ENCODE results near the gene PTPRN2.

PTPRN2 gene

DNA sequence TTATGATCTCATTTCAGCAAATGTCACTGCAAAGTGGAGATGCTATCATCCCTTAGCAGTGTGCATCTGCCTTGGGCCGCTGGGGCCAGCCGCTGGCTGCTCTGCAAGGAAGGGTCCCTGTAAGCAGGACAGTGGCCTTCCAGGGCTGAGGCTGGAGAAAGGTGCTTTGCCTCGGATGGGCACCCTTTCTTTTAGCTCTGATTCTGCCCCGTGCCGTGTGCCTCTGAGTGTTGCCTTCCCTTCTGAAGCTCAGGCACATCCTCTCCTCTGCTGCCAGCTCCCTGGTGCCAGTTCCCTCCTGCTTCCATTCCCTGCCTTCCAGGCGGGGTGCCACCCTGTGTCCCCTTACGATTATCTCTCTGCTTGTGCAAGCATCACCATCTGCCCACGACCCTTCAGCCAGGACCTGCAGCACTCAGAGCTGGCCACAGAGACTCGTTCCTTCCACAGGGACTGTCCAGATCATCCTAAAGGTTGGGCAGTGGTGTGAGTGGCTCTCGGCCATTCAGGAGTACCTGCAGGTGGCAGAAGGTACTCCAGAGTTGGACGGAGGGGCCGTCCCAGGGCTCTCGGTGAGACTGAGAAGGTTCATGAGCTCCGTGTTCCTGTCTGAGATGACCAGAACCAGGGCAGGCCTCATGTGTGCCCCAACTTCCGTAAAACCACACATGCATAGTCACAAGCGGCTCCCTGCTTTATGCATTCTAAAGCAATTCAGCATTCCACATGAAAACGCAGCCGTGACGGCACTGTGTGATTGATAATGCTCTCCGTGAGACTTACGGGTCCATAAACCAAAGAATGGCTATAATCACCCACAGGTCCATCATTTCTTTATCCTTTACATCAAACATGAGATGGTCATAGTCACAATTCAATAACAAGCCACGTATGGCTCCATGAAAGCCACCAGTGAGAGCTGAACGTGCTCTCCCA lies 879.4 kb downstream of the PTPRN2 start:
- no peak overlapping the region for H2AK5ac ChIP-seq (ENCODE audit: low read length)
- no peaks in the 10 kb centered on the region for H3K79me2 ChIP-seq (ENCODE audit: control insufficient read depth, insufficient read depth, low read length)
- H3K4me2 ChIP-seq (ENCODE audit: low read length) = no peak overlapping the region
- no peak overlapping the region for H2BK120ac ChIP-seq (ENCODE audit: low read depth, low read length)
- no peak overlapping the region for H2BK5ac ChIP-seq (ENCODE audit: low read length)
- no peak overlapping the region for H2BK15ac ChIP-seq (replicated peaks; ENCODE audit: low read depth)
- H3K4me1 ChIP-seq (ENCODE audit: control insufficient read depth, low read depth, low read length) = no peaks in the 10 kb centered on the region
- H4K8ac ChIP-seq (ENCODE audit: low read depth, low read length) = no peak overlapping the region
- H3K79me1 ChIP-seq (ENCODE audit: low read length) = no peaks in the 10 kb centered on the region
- H3K4me3 ChIP-seq (ENCODE audit: low read length) = no peak overlapping the region
- no peak overlapping the region for H3K27ac ChIP-seq (ENCODE audit: low read depth, low read length)
- WGBS (ENCODE audit: extremely low coverage, insufficient coverage, low lambda C conversion rate) = no CpG with 5 or more reads among the region's 23 CpGs
- no peak overlapping the region for H3K9ac ChIP-seq (ENCODE audit: low read length)
- H3K56ac ChIP-seq (ENCODE audit: low read length) = no peak overlapping the region
- no peak overlapping the region for H3K4ac ChIP-seq (ENCODE audit: low read depth, low read length)
- H3K18ac ChIP-seq (ENCODE audit: low read length) = no peak overlapping the region
- H3K36me3 ChIP-seq (ENCODE audit: control insufficient read depth, insufficient read depth, low read length) = no peaks in the 10 kb centered on the region
- no peak overlapping the region for H4K5ac ChIP-seq (ENCODE audit: low read length)
- H3K23ac ChIP-seq (ENCODE audit: low read length) = no peak overlapping the region
- H3K27me3 ChIP-seq (ENCODE audit: insufficient read depth, low read length, poor library complexity) = no peaks in the 10 kb centered on the region
- no peak for DNase-seq

DNA sequence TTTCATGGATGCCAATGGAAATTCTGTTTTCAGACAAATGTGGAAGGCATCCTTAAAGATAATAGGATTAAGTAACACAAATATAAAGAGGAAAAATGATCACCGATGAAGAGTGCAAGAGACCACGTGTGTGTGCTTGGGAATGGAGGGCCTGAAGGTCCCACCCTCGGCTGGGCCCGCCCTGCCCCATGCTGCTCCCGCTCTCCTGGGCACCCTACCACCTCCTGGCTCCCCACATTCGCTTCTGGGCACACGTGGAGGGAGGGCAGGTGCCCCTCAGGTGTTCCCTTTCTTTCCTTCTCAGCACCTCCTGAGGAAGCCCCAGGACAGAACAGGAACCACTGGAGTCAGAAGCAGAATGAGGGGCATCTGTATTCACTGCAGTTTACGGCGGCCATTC lies 883.3 kb downstream of the PTPRN2 start:
- no peak overlapping the region for H3K9ac ChIP-seq (ENCODE audit: low read length)
- H3K4me3 ChIP-seq (ENCODE audit: low read length) = no peak overlapping the region
- H3K27ac ChIP-seq (ENCODE audit: low read depth, low read length) = no peak overlapping the region
- H2BK120ac ChIP-seq (ENCODE audit: low read depth, low read length) = no peak overlapping the region
- H2BK5ac ChIP-seq (ENCODE audit: low read length) = no peak overlapping the region
- H3K4ac ChIP-seq (ENCODE audit: low read depth, low read length) = no peak overlapping the region
- WGBS (ENCODE audit: extremely low coverage, insufficient coverage, low lambda C conversion rate) = no CpG with 5 or more reads among the region's 9 CpGs
- H3K56ac ChIP-seq (ENCODE audit: low read length) = no peak overlapping the region
- H3K23ac ChIP-seq (ENCODE audit: low read length) = no peak overlapping the region
- no peak overlapping the region for H4K5ac ChIP-seq (ENCODE audit: low read length)
- no peak overlapping the region for H3K4me2 ChIP-seq (ENCODE audit: low read length)
- H3K18ac ChIP-seq (ENCODE audit: low read length) = no peak overlapping the region
- H2BK15ac ChIP-seq (replicated peaks; ENCODE audit: low read depth) = no peak overlapping the region
- H3K79me2 ChIP-seq (ENCODE audit: control insufficient read depth, insufficient read depth, low read length) = no peaks in the 10 kb centered on the region
- no peaks in the 10 kb centered on the region for H3K79me1 ChIP-seq (ENCODE audit: low read length)
- DNase-seq = no peak
- no peak overlapping the region for H2AK5ac ChIP-seq (ENCODE audit: low read length)
- H3K4me1 ChIP-seq (ENCODE audit: control insufficient read depth, low read depth, low read length) = no peaks in the 10 kb centered on the region
- no peak overlapping the region for H4K8ac ChIP-seq (ENCODE audit: low read depth, low read length)
- H3K27me3 ChIP-seq (ENCODE audit: insufficient read depth, low read length, poor library complexity) = no peaks in the 10 kb centered on the region
- no peaks in the 10 kb centered on the region for H3K36me3 ChIP-seq (ENCODE audit: control insufficient read depth, insufficient read depth, low read length)

DNA sequence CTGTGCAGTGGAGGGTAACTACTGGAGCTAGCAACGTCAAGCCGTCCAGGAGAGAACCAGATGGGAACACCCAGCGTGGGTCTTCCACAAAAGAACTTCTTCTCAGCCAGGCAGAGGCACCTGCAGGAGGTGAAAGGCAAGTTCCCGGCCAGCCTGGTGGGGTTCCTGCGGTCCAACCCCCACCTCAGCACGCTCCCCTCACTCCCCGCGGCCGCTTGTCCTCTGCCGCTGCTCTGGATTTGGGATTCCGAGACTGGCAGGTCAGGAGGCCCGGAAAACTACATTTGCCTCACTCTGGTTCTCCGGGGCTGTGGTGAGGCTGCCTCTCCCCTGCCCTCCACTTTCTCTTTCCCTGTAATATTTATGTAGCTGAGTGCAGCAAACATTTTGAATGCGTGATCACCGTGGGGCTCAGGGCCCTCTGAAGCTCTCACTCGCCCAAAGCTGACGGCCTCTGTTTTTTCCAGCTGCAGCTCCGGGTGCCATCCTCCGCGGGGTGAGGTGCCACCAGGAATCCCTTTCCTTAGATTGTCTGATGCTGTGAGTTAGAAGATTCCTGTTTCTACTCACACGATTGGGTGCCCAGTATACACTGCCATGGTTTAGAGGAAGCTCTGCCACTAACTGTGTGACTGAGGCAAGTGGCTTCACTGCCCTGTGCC lies 884.0 kb downstream of the PTPRN2 start:
- Histone ChIP-seq H3K4me1 (ENCODE audit: control insufficient read depth, low read depth, low read length) (no peaks in the 10 kb centered on the region), H3K4me2 (ENCODE audit: low read length) (no peak overlapping the region), H2BK5ac (ENCODE audit: low read length) (no peak overlapping the region), H3K27ac (ENCODE audit: low read depth, low read length) (no peak overlapping the region), H4K8ac (ENCODE audit: low read depth, low read length) (no peak overlapping the region), H3K56ac (ENCODE audit: low read length) (no peak overlapping the region), H3K4ac (ENCODE audit: low read depth, low read length) (no peak overlapping the region), H3K36me3 (ENCODE audit: control insufficient read depth, insufficient read depth, low read length) (no peaks in the 10 kb centered on the region), H2BK120ac (ENCODE audit: low read depth, low read length) (no peak overlapping the region), H4K5ac (ENCODE audit: low read length) (no peak overlapping the region), H2BK15ac (replicated peaks; ENCODE audit: low read depth) (no peak overlapping the region), H3K79me2 (ENCODE audit: control insufficient read depth, insufficient read depth, low read length) (no peaks in the 10 kb centered on the region), H3K79me1 (ENCODE audit: low read length) (no peaks in the 10 kb centered on the region), H3K18ac (ENCODE audit: low read length) (no peak overlapping the region), H3K23ac (ENCODE audit: low read length) (no peak overlapping the region), H3K9ac (ENCODE audit: low read length) (no peak overlapping the region), H2AK5ac (ENCODE audit: low read length) (no peak overlapping the region), H3K27me3 (ENCODE audit: insufficient read depth, low read length, poor library complexity) (no peaks in the 10 kb centered on the region), H3K4me3 (ENCODE audit: low read length) (no peak overlapping the region)
- WGBS (ENCODE audit: extremely low coverage, insufficient coverage, low lambda C conversion rate) = no CpG with 5 or more reads among the region's 21 CpGs
- no peak for DNase-seq

DNA sequence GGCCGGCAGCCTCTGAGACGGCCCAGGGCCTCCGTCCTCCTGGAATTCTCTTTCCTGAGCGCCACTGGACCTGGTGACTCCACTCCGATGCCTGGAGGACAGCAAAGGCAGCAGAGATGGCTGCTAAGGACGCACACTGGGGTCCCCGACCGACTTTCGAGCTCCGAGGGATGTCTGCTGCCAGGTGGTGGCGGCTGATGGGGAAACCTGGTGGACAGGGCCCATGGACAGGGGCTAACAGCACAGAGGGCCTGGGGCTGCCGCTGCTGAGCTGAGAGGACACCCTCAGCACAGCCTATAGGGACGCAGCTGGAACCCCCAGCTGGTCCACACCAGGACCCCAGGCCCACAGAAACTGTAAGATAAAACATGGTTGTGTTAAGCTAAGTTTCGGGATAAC lies 884.5 kb downstream of the PTPRN2 start:
- Histone ChIP-seq H3K18ac (ENCODE audit: low read length) (no peak overlapping the region), H2BK120ac (ENCODE audit: low read depth, low read length) (no peak overlapping the region), H3K4me3 (ENCODE audit: low read length) (no peak overlapping the region), H3K27ac (ENCODE audit: low read depth, low read length) (no peak overlapping the region), H4K8ac (ENCODE audit: low read depth, low read length) (no peak overlapping the region), H3K9ac (ENCODE audit: low read length) (no peak overlapping the region), H3K4me1 (ENCODE audit: control insufficient read depth, low read depth, low read length) (no peaks in the 10 kb centered on the region), H3K79me1 (ENCODE audit: low read length) (no peaks in the 10 kb centered on the region), H2AK5ac (ENCODE audit: low read length) (no peak overlapping the region), H3K27me3 (ENCODE audit: insufficient read depth, low read length, poor library complexity) (no peaks in the 10 kb centered on the region), H3K36me3 (ENCODE audit: control insufficient read depth, insufficient read depth, low read length) (no peaks in the 10 kb centered on the region), H3K56ac (ENCODE audit: low read length) (no peak overlapping the region), H2BK15ac (replicated peaks; ENCODE audit: low read depth) (no peak overlapping the region), H3K4ac (ENCODE audit: low read depth, low read length) (no peak overlapping the region), H4K5ac (ENCODE audit: low read length) (no peak overlapping the region), H2BK5ac (ENCODE audit: low read length) (no peak overlapping the region), H3K4me2 (ENCODE audit: low read length) (no peak overlapping the region), H3K23ac (ENCODE audit: low read length) (no peak overlapping the region), H3K79me2 (ENCODE audit: control insufficient read depth, insufficient read depth, low read length) (no peaks in the 10 kb centered on the region)
- no CpG with 5 or more reads among the region's 14 CpGs for WGBS (ENCODE audit: extremely low coverage, insufficient coverage, low lambda C conversion rate)
- no peak for DNase-seq

DNA sequence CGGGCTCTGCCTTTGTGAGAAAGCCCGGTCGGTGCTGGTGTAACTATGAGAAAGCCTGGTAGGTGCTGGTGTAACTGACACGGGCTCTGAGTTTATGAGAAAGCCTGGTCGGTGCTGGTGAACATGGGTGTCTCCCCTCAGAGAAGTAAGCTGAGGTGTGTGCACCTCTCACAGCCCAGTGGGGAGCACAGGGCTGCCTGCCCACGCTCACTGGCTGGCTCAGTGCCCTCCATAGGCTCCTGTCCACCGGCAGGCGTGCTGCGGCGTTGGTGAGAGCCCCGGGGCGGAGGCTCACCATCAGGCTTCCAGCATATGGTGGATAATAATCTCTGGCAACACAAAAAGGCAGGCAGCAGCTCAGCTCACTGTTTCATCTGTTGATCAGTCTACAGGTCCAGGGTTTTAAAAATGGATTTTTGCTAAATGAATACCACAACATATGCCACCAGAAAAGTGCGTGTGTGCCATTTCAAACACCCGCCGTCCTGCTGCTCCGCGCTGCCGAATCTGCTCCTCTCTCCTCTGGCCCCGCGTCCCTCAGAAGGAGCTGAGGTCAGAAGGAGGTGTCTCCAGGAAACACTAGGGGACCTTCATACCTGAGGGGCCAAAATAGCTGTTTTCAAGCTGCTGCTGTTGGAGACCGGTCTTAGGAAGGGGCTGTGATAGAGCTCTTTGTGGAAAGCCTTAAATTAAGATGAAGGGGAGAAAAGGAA lies 885.2 kb downstream of the PTPRN2 start:
- H3K79me2 ChIP-seq (ENCODE audit: control insufficient read depth, insufficient read depth, low read length) = no peaks in the 10 kb centered on the region
- H2BK120ac ChIP-seq (ENCODE audit: low read depth, low read length) = no peak overlapping the region
- no peak overlapping the region for H3K4ac ChIP-seq (ENCODE audit: low read depth, low read length)
- no peak overlapping the region for H3K4me3 ChIP-seq (ENCODE audit: low read length)
- no peak overlapping the region for H3K56ac ChIP-seq (ENCODE audit: low read length)
- no peaks in the 10 kb centered on the region for H3K27me3 ChIP-seq (ENCODE audit: insufficient read depth, low read length, poor library complexity)
- no peaks in the 10 kb centered on the region for H3K4me1 ChIP-seq (ENCODE audit: control insufficient read depth, low read depth, low read length)
- H2BK15ac ChIP-seq (replicated peaks; ENCODE audit: low read depth) = no peak overlapping the region
- no peaks in the 10 kb centered on the region for H3K36me3 ChIP-seq (ENCODE audit: control insufficient read depth, insufficient read depth, low read length)
- H4K5ac ChIP-seq (ENCODE audit: low read length) = no peak overlapping the region
- no peak overlapping the region for H3K4me2 ChIP-seq (ENCODE audit: low read length)
- H3K18ac ChIP-seq (ENCODE audit: low read length) = no peak overlapping the region
- H2BK5ac ChIP-seq (ENCODE audit: low read length) = no peak overlapping the region
- no peak overlapping the region for H3K23ac ChIP-seq (ENCODE audit: low read length)
- no peak overlapping the region for H2AK5ac ChIP-seq (ENCODE audit: low read length)
- no peak for DNase-seq
- no peak overlapping the region for H4K8ac ChIP-seq (ENCODE audit: low read depth, low read length)
- no peak overlapping the region for H3K9ac ChIP-seq (ENCODE audit: low read length)
- no peaks in the 10 kb centered on the region for H3K79me1 ChIP-seq (ENCODE audit: low read length)
- no CpG with 5 or more reads among the region's 21 CpGs for WGBS (ENCODE audit: extremely low coverage, insufficient coverage, low lambda C conversion rate)
- H3K27ac ChIP-seq (ENCODE audit: low read depth, low read length) = no peak overlapping the region
